NCI-H128 (cell line): ENCODE results near the gene RCAN1.
A peak's percentile ranks its signal among the peaks of the same experiment; 100 is the strongest.

Source experiments
- DNase-seq: peaks from one replicate; lab custom pipeline; 2025; ENCODE audit not compliant: unreplicated experiment; lab: John Stamatoyannopoulos, UW

RCAN1 gene

GRCh38 chr21:34614628-34615486 is at the start of gene RCAN1:
Gene RCAN1, minus strand, starts transcription at chr21:34615113. Its CDS starts 102 bp downstream, at chr21:34615011.
- peak; percentile 91 for DNase-seq

- DNase-seq = no peak
Measured at GRCh38 chr21:34661848-34662247, 46.9 kb upstream of the RCAN1 start.

- no peak for DNase-seq
Measured at GRCh38 chr21:34653522-34653921, 38.6 kb upstream of the RCAN1 start.

- DNase-seq = no peak
Measured at GRCh38 chr21:34651642-34652041, 36.7 kb upstream of the RCAN1 start.

- DNase-seq = no peak
Measured at GRCh38 chr21:34650861-34651431, 36.0 kb upstream of the RCAN1 start.

GRCh38 chr21:34649400-34649799 is 34.5 kb upstream of the RCAN1 start:
- DNase-seq = no peak

GRCh38 chr21:34648739-34649297 is 33.9 kb upstream of the RCAN1 start:
- no peak for DNase-seq

GRCh38 chr21:34647555-34647954 is 32.6 kb upstream of the RCAN1 start:
- DNase-seq = no peak

GRCh38 chr21:34644825-34645224 is 29.9 kb upstream of the RCAN1 start:
- no peak for DNase-seq

GRCh38 chr21:34642211-34643075 is 27.5 kb upstream of the RCAN1 start:
- no peak for DNase-seq

GRCh38 chr21:34640858-34641257 is 25.9 kb upstream of the RCAN1 start:
- no peak for DNase-seq

GRCh38 chr21:34639882-34640788 is 25.2 kb upstream of the RCAN1 start:
- no peak for DNase-seq

- no peak for DNase-seq
Measured at GRCh38 chr21:34639250-34639649, 24.3 kb upstream of the RCAN1 start.

GRCh38 chr21:34636961-34637360 is 22.0 kb upstream of the RCAN1 start:
- no peak for DNase-seq

- DNase-seq = no peak
Measured at GRCh38 chr21:34635307-34635706, 20.4 kb upstream of the RCAN1 start.

- no peak for DNase-seq
Measured at GRCh38 chr21:34632498-34632897, 17.6 kb upstream of the RCAN1 start.

GRCh38 chr21:34630536-34631143 is 15.7 kb upstream of the RCAN1 start:
- DNase-seq = peak; percentile 53

- DNase-seq = no peak
Measured at GRCh38 chr21:34626131-34626530, 11.2 kb upstream of the RCAN1 start.

- no peak for DNase-seq
Measured at GRCh38 chr21:34625030-34625593, 10.2 kb upstream of the RCAN1 start.

- no peak for DNase-seq
Measured at GRCh38 chr21:34623516-34623915, 8.6 kb upstream of the RCAN1 start.
